GOT3 (cell line): Measurements from ENCODE around the gene RUNX2.
A peak's percentile ranks its signal among the peaks of the same experiment; 100 is the strongest.

ENCODE experiments used
- DNase-seq: peaks from one replicate; lab custom pipeline; 2025; ENCODE audit warnings: mixed read lengths; lab: John Stamatoyannopoulos, UW

The RUNX2 gene

DNA sequence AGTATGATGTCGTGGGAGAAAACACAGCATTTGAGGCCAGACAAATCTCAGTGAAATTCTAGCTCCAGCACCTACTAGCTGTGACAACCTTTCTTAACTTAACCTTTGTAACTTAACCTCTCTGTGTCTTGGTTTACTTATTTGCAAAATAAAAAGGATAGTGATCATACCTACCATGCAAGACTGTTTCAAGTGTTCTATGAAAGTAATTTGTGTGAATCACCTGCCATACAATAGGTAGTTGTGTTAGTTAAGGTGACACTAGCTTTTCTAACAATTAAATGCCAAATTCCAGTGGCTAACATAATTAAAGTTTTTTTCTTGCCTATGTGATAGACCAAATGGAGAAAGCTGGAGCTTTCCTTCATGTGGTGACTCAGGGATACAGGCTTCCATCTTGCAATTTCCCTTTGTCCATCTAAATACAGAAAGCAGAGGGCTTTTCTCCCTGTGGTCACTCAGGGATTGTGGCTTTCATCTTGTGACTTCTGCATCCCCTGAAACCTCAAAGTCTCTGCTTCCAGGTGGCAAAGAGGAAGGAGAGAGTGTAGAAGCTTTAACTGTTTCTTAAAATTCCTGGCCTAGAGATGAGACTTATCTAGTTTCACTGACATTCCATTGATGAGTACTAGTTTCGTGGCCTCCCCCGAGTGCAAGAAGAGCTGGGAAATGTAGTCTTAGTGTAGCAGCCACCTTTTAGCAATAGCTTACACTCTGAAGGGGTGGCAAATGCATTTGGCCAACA lies 376.1 kb downstream of the RUNX2 start:
- no peak for DNase-seq

- DNase-seq, result no peak
Observed at GRCh38 chr6:45705137-45705855, 377.2 kb downstream of the RUNX2 start.

- no peak for DNase-seq
Observed at GRCh38 chr6:45706319-45706718, 378.2 kb downstream of the RUNX2 start.

DNA sequence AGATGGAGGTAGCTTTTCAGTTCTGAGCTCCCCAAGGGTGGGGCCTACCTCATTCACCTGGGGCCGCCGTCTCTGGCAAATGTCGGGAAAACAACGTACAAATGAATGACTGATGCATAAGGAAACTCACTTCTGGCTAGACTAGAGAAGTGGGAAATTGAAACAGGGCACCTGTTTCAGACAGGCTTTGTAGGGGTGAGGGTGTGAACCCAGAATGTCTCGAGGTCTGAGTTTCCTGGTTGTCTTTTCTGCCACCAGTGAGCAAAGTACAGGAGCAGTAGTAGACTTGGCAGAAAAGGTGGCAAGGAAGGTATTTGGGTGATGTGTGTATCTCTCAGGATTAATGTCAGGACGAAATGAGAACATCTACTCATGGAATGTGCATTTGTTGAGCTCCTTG lies 379.0 kb downstream of the RUNX2 start:
- no peak for DNase-seq

DNA sequence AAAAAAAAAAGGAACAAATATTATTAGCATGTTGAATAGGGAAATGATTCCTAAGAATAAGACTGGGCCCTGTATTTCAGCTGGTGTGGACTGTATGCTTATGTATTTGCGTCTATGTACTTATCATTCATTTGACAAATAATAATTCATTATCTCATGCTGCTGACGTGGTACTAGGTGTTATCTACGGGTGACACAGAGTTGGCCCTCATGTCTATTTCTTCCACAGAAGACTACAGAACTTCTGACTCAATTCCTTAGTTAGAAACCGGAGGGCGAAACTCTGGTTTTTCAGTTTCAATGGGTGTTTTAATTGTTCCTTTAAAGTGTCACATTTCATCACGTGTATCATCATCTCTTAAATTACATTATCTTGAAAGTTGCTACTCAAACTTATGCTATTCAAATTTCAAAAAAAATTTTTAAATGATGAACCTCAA lies 381.7 kb downstream of the RUNX2 start:
- DNase-seq, result no peak

DNA sequence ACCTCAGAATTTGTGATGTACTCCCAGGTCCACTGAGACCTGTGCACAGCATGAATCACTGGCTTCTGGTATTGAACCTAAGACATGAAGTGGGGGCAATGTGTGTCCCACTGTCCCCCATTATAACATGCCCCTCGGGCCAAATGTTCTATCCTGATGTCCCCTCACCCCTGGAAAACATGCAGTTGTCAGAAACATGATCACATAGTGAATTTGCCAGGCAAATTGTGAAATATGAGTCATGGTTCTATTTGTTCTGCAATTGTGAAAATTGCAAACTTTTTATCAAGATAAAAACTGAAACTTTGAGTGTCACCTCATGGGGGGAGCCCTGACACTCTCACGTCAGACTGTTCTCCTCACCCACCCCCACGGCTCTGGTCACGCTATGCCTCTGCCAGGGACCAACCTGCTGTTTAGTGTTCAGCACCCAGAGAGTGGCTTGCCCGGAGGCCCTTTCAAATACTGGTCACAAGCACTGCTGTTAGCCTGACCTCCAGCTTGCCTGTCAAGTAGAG lies 382.2 kb downstream of the RUNX2 start:
- peak; percentile 17 for DNase-seq

- no peak for DNase-seq
Observed at GRCh38 chr6:45712076-45712475, 383.9 kb downstream of the RUNX2 start.

DNA sequence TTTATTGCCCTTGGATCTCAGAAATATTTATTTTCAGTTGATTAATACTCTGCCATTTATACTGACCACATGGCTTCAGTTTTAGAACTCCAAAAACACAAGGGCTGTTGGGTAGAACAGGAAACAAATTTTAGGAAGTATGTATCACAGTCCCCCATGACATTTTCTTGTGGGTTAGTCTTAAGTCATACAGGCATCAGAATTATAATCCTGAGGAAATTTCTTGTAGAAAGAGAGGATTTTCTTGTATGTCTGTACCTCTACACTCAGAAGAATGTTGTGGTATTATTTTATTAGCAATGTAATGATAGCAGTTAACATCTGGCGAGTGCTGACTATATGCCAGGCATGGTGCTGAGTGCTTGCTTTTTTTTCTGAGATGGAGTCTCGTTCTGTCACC lies 384.7 kb downstream of the RUNX2 start:
- DNase-seq, result no peak
